ENCODE measurements around the gene ACVR2B. TPM values are rescaled to one million over a fixed set of nuclear protein-coding genes. Genes with fewer than 3 reads are reported as not detected.

Gene ACVR2B
- total RNA-seq, 1 donor from 2014 or later: 10.4 TPM

- peaks cover 35% of the 10 kb centered on the region for H3K9me3 Mint-ChIP-seq
- H3K36me3 Mint-ChIP-seq (ENCODE audit: low read depth): peaks cover 11% of the 10 kb centered on the region
- no peak for DNase-seq (ENCODE audit: low spot score)
- peaks cover 1% of the 10 kb centered on the region for H3K27me3 Mint-ChIP-seq (ENCODE audit: insufficient read depth)
- no peak overlapping the region for H3K4me3 Mint-ChIP-seq
- no peak overlapping the region for H3K27ac Mint-ChIP-seq
- H3K4me1 Mint-ChIP-seq (ENCODE audit: low read depth): peaks cover 18% of the 10 kb centered on the region
- intact Hi-C loops (cut with micrococcal nuclease): no loop called here
Measured at GRCh38 chr3:38468765-38469164, 15.1 kb downstream of the ACVR2B start.

- intact Hi-C loops (cut with micrococcal nuclease): no loop called here
Measured at GRCh38 chr3:38469852-38470251, 16.2 kb downstream of the ACVR2B start.

GRCh38 chr3:38471260-38471857 lies 17.7 kb downstream of the ACVR2B start:
- H3K4me1 Mint-ChIP-seq (ENCODE audit: low read depth): peaks cover 18% of the 10 kb centered on the region
- intact Hi-C loops (cut with micrococcal nuclease): no loop called here
- H3K27ac Mint-ChIP-seq: no peak overlapping the region
- H3K27me3 Mint-ChIP-seq (ENCODE audit: insufficient read depth): peaks cover 1% of the 10 kb centered on the region
- peaks cover 8% of the 10 kb centered on the region for H3K36me3 Mint-ChIP-seq (ENCODE audit: low read depth)
- no peak overlapping the region for H3K4me3 Mint-ChIP-seq
- H3K9me3 Mint-ChIP-seq: peaks cover 26% of the 10 kb centered on the region
- no peak for DNase-seq (ENCODE audit: low spot score)

More at GRCh38 chr3:38469852-38470251, 16.2 kb downstream of the ACVR2B start:
- H3K9me3 Mint-ChIP-seq: peaks cover 35% of the 10 kb centered on the region
- H3K27me3 Mint-ChIP-seq (ENCODE audit: insufficient read depth): peaks cover 1% of the 10 kb centered on the region
- DNase-seq (ENCODE audit: low spot score): no peak
- H3K4me3 Mint-ChIP-seq: no peak overlapping the region
- H3K36me3 Mint-ChIP-seq (ENCODE audit: low read depth): peaks cover 8% of the 10 kb centered on the region
- H3K4me1 Mint-ChIP-seq (ENCODE audit: low read depth): peaks cover 18% of the 10 kb centered on the region
- H3K27ac Mint-ChIP-seq: no peak overlapping the region

GRCh38 chr3:38472342-38472741 lies 18.7 kb downstream of the ACVR2B start:
- Mint-ChIP-seq H3K4me1 (ENCODE audit: low read depth) (peaks cover 18% of the 10 kb centered on the region), H3K4me3 (no peak overlapping the region), H3K27ac (no peak overlapping the region), H3K36me3 (ENCODE audit: low read depth) (peaks cover 8% of the 10 kb centered on the region), H3K9me3 (peaks cover 26% of the 10 kb centered on the region), H3K27me3 (ENCODE audit: insufficient read depth) (peaks cover 1% of the 10 kb centered on the region)
- intact Hi-C loops (cut with micrococcal nuclease): no loop called here
- no peak for DNase-seq (ENCODE audit: low spot score)

GRCh38 chr3:38473229-38473628 lies 19.5 kb downstream of the ACVR2B start:
- Mint-ChIP-seq H3K27ac (no peak overlapping the region), H3K36me3 (ENCODE audit: low read depth) (peaks cover 8% of the 10 kb centered on the region), H3K4me3 (no peak overlapping the region), H3K9me3 (peaks cover 25% of the 10 kb centered on the region), H3K27me3 (ENCODE audit: insufficient read depth) (peaks cover 1% of the 10 kb centered on the region), H3K4me1 (ENCODE audit: low read depth) (peaks cover 18% of the 10 kb centered on the region)
- no peak for DNase-seq (ENCODE audit: low spot score)
- intact Hi-C loops (cut with micrococcal nuclease): no loop called here

- H3K27me3 Mint-ChIP-seq (ENCODE audit: insufficient read depth): no peaks in the 10 kb centered on the region
- H3K27ac Mint-ChIP-seq: no peak overlapping the region
- no peak for DNase-seq (ENCODE audit: low spot score)
- H3K9me3 Mint-ChIP-seq: peaks cover 6% of the 10 kb centered on the region
- intact Hi-C loops (cut with micrococcal nuclease): no loop called here
- H3K4me1 Mint-ChIP-seq (ENCODE audit: low read depth): peaks cover 18% of the 10 kb centered on the region
- peaks cover 2% of the 10 kb centered on the region for H3K36me3 Mint-ChIP-seq (ENCODE audit: low read depth)
- H3K4me3 Mint-ChIP-seq: no peak overlapping the region
Measured at GRCh38 chr3:38474928-38475605, 21.4 kb downstream of the ACVR2B start.

GRCh38 chr3:38475716-38476115 lies 22.0 kb downstream of the ACVR2B start:
- Mint-ChIP-seq H3K4me1 (ENCODE audit: low read depth) (peaks cover 18% of the 10 kb centered on the region), H3K9me3 (no peaks in the 10 kb centered on the region), H3K4me3 (no peak overlapping the region), H3K36me3 (ENCODE audit: low read depth) (peaks cover 2% of the 10 kb centered on the region), H3K27me3 (ENCODE audit: insufficient read depth) (no peaks in the 10 kb centered on the region), H3K27ac (no peak overlapping the region)
- no peak for DNase-seq (ENCODE audit: low spot score)
- intact Hi-C loops (cut with micrococcal nuclease): no loop called here

- Mint-ChIP-seq H3K4me3 (no peak overlapping the region), H3K36me3 (ENCODE audit: low read depth) (peaks cover 7% of the 10 kb centered on the region), H3K27ac (no peak overlapping the region), H3K9me3 (no peaks in the 10 kb centered on the region), H3K27me3 (ENCODE audit: insufficient read depth) (no peaks in the 10 kb centered on the region), H3K4me1 (ENCODE audit: low read depth) (peaks cover 17% of the 10 kb centered on the region)
- no peak for DNase-seq (ENCODE audit: low spot score)
- intact Hi-C loops (cut with micrococcal nuclease): no loop called here
Measured at GRCh38 chr3:38476157-38476756, 22.6 kb downstream of the ACVR2B start.

- Mint-ChIP-seq H3K4me1 (ENCODE audit: low read depth) (peaks cover 12% of the 10 kb centered on the region), H3K36me3 (ENCODE audit: low read depth) (peaks cover 12% of the 10 kb centered on the region), H3K9me3 (no peaks in the 10 kb centered on the region), H3K27me3 (ENCODE audit: insufficient read depth) (no peaks in the 10 kb centered on the region), H3K4me3 (no peak overlapping the region), H3K27ac (no peak overlapping the region)
- intact Hi-C loops (cut with micrococcal nuclease): no loop called here
- DNase-seq (ENCODE audit: low spot score): no peak
Measured at GRCh38 chr3:38477057-38477820, 23.5 kb downstream of the ACVR2B start.

- no peak for DNase-seq (ENCODE audit: low spot score)
- H3K27ac Mint-ChIP-seq: no peak overlapping the region
- no peaks in the 10 kb centered on the region for H3K27me3 Mint-ChIP-seq (ENCODE audit: insufficient read depth)
- intact Hi-C loops (cut with micrococcal nuclease): no loop called here
- H3K4me1 Mint-ChIP-seq (ENCODE audit: low read depth): peaks cover 7% of the 10 kb centered on the region
- H3K9me3 Mint-ChIP-seq: no peaks in the 10 kb centered on the region
- H3K36me3 Mint-ChIP-seq (ENCODE audit: low read depth): peaks cover 15% of the 10 kb centered on the region
- H3K4me3 Mint-ChIP-seq: no peak overlapping the region
Measured at GRCh38 chr3:38477839-38478450, 24.3 kb downstream of the ACVR2B start.

GRCh38 chr3:38478901-38479300 lies 25.2 kb downstream of the ACVR2B start:
- H3K36me3 Mint-ChIP-seq (ENCODE audit: low read depth): peaks cover 21% of the 10 kb centered on the region
- DNase-seq (ENCODE audit: low spot score): no peak
- H3K4me1 Mint-ChIP-seq (ENCODE audit: low read depth): no peaks in the 10 kb centered on the region
- H3K27ac Mint-ChIP-seq: no peak overlapping the region
- H3K9me3 Mint-ChIP-seq: no peaks in the 10 kb centered on the region
- H3K4me3 Mint-ChIP-seq: no peak overlapping the region
- intact Hi-C loops (cut with micrococcal nuclease): no loop called here
- no peaks in the 10 kb centered on the region for H3K27me3 Mint-ChIP-seq (ENCODE audit: insufficient read depth)

GRCh38 chr3:38479431-38480092 lies 25.9 kb downstream of the ACVR2B start:
- Mint-ChIP-seq H3K36me3 (ENCODE audit: low read depth) (peaks cover 21% of the 10 kb centered on the region), H3K27ac (no peak overlapping the region), H3K4me3 (no peak overlapping the region), H3K9me3 (no peaks in the 10 kb centered on the region), H3K27me3 (ENCODE audit: insufficient read depth) (no peaks in the 10 kb centered on the region), H3K4me1 (ENCODE audit: low read depth) (no peaks in the 10 kb centered on the region)
- peak; percentile 21 for DNase-seq (ENCODE audit: low spot score)
- intact Hi-C loops (cut with micrococcal nuclease): loop anchor here (1.0 to 5.0 kb wide), 5 partner anchors 133 to 622 kb away; partner anchors contain the start of genes ACAA1, MYD88 and XYLB
